COLO668 (cell line): ENCODE measurements around the gene ZYG11A.
A peak's percentile ranks its signal among the peaks of the same experiment; 100 is the strongest.

Experiments used
- DNase-seq: peaks from one replicate; lab custom pipeline; 2025; ENCODE audit not compliant: unreplicated experiment; lab: John Stamatoyannopoulos, UW

Gene ZYG11A

DNA sequence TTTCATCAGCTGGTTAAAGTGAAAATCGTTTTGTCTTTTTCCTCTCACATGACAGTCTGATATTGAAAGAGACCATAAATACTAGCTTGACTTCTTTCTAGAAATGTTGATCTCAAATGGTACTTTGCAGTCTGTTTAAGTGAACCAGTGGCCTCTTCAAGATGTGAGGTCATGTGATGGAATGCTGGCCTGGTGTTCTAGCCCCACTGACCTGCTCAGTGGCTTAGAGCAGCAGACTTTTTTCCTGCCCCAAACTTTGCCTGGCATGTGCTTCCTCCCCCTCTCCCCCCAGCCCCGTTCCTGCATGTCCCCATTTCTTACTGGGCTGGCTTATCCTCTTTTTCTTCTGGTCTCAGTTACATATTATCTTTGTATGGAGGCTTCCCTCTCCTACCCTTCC is 34.3 kb downstream of the ZYG11A start:
- DNase-seq = no peak

DNA sequence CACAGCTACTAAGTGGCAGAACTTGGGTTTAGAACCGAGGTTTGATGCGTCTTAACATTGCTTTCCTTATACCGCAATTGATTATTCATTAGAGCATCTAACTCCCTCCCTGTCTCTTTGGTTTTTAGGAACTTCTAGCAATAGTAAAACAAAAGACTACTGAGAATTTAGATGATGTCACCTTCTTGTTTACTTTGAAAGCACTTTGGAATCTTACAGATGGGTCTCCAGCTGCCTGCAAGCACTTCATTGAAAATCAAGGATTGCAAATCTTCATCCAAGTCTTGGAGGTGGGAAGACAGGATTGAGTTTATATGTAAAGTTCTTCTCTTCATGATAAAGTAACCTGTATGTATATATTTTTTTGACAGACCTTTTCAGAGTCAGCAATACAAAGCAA is 35.0 kb downstream of the ZYG11A start:
- no peak for DNase-seq

DNA sequence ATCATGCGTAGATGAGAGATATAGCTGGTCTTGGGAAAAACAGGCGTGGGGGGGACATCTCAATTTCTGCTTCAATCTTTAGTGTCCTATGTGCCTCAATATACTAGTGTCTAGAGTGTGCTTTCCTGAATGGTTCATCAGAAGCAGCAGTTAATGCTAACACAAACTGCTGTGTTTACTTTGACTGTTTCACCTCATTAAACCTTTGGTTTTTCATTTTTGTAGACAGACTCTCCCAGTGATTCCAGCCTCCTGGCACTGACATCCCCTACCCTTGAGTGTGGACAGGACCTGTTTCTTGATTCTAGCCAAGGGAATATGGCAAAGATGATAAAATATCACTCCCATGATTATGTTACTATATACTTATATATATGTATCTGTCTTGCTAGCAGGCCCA is 37.6 kb downstream of the ZYG11A start:
- DNase-seq = no peak

DNA sequence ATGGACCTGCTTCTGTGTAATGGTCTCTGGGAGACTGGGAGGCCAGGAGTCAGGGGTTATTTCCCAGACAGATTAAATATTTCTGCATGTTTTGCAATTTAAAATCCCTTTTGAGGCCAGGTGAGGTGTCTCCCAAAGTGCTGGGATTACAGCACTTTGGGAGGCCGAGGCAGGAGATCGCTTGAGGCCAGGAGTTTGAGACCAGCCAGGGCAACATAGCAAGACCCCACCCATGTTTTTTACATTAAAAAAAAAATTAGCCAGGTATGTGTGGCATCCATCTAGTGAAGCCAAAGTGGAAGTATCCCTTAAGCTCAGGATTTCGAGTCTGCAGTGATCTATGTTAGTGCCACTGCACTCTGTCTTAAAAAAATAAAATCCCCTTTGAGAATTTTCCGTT is 44.9 kb downstream of the ZYG11A start:
- no peak for DNase-seq

DNA sequence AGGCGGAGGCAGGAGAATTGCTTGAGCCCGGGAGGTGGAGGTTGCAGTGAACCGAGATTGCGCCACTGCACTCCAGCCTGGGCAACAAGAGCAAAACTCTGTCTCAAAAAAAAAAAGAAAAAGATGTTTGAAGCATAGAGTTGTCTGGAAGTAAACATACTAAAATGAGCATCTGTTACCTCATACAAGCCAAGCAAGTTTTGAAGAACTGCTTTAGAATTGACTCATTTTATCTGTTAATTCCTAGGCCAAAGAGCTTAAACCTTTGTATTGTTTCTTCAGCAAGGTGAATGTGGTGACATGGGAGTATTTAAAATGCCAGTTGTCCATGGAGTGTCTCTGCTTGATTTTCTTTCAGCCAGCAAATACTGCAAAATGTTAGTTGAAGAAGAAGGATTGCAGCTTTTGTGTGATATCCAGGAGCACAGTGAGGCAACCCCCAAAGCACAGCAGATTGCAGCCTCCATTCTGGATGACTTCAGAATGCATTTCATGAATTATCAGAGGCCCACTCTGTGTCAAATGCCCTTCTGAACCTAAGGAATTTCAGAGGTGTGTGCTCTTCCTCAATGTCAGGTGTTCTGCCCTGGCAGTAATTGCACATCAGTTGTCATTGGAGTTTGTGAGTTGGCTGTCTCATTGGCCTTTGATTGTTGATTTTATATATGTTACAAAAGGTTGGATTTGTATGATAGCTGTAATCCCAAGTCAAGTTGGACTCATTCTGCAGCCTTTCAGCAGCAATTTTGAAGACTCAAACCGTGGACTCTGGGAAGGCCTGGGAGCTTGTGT is 50.1 kb downstream of the ZYG11A start:
- no peak for DNase-seq

DNA sequence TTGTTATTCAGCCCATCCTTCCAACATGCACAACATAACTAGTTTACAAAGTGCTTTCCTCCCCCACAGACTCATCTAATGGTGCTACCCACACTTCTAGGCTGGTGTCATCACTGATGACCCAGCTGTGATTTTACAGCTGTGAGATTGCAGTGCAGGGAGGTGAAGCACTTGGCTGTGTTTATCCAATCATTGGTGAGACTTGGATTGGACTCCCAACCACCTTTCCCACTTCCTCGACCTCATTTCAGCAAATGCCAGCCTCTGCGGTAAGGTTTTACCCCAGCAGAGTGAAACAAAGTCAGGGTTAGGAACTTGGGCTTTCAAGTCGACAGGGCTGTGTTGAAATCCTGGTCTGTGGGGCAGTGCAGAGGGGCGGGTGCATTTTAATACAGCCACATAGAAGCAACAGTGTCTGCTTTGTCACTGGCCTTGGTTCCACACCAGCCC is 56.9 kb downstream of the ZYG11A start:
- no peak for DNase-seq

DNA sequence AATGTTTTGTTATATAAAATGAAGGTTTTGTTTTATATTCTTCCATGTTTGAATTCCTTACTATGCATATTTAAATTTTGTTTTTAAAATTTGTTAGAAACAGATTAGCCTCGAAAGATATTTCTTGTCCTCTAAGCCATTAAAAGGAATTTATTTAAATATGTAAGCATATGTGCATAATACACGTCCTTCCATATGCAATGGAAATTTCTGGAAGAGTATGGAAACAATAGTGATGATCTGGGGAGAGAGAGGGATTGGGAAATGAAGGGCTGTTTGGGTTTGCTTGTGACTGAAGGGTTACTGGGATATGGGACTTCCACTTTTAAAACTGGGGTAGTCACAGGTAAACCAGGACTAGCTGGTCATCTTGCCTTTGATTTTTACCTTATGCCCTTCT is 57.8 kb downstream of the ZYG11A start:
- no peak for DNase-seq

DNA sequence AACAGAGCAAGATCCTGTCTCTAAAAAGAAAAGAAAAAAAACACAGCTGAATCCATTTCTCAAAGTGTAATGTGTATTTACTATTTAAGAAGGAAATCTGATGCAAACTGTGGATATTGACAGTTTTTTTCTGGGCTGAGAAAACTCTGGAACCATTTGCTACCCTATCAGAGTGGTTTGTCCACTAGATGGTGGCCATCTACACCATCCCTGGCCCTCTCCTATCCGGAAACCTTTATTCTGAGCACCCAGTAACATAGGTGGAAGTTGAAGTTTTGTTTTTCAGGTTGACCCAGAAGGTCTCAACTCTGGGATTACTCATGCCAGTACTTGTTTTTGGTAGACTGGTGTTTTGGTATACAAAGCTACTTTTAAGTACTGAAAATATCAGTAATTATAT is 58.8 kb downstream of the ZYG11A start:
- DNase-seq = no peak

DNA sequence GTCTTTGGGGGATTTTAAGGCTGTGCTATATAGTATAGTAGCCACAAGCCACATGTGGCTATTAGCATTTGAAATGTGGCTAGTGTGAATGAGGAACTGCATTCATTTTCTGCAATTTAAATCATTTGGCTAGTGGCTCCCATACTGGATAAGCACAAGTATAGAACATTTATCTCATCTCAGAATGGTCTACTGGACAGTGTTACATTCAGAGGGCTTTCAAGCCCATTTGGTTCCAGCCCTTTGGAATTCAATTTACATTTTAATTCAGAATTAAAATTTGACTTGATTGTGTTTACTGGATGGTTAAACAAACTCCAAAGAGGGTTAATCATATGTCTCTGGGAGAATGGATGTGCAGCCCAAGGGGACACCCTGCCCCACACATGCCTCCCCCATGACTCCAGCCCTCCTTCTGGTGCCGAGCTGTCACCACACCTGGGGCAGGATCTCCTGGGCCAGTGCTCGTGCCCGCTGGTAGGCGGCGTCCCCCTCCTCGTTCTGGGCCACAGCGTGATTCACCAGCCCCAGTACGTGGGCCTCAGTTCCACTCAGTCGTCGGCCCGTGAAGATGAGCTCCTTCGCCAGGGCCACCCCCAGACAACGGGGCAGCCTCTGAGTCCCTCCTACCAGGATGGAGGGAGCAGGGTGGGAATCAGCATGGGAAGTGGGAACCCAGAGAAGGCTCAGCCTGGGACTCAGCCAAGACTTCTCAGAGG is 61.8 kb downstream of the ZYG11A start:
- DNase-seq = no peak

DNA sequence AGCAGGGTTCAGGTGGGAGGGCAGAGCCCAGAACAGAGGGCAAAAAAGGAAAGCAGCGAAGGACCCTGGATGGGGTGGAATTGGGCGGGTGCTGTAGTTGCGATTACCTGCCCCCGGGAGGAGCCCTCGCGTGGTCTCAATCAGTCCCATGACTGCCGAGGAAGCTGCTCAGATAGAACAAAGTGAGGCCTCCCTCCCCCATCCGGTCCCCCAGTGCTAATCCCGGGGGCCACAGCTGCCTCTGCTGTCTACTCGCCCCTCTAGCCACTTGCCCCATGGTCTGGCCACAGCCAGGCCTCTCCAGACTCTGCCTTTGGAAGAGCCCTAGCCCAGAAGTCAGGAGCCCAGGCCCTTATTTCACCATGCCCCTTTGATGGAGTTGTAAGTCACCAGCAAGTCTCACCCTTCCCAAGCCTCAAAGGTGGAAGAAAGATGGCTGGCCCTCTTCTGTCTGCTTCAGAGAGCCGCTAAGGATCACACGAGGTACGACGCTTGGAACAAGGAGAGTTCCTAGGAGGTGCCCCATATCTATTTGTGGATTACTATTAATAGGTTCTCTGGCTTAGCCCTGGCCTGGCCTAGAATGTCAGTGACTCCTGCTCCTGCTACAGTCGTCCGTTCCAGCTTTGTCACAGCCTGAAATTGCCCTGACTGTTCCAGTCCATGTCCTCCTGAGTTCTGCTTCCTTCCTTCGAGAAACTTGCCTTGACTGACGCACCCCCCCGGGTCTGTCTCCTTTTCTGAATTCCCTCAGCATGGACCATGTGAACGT is 62.6 kb downstream of the ZYG11A start:
- DNase-seq = peak; percentile 62

DNA sequence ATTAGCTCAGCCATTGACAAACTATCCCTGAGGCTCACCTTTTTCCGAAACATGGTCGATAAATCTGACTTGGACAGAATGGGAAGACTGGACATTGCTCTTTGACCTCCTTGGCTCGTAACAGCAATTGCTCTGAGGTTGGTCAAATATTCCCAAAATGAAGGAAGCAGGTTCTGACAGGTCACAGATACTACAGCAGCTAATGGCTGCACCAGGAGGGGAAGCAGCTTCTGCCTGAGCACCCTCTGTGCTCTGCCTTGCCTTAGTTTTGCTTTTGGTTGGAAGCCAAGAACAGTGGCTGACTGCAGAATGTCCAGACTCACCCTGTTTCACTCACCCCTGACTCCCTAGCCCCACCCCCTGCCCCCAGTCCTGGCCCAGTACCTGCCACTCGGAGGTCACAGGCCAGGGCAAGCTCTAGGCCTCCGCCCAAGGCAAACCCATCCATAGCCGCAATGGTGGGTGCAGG is 63.6 kb downstream of the ZYG11A start:
- no peak for DNase-seq

DNA sequence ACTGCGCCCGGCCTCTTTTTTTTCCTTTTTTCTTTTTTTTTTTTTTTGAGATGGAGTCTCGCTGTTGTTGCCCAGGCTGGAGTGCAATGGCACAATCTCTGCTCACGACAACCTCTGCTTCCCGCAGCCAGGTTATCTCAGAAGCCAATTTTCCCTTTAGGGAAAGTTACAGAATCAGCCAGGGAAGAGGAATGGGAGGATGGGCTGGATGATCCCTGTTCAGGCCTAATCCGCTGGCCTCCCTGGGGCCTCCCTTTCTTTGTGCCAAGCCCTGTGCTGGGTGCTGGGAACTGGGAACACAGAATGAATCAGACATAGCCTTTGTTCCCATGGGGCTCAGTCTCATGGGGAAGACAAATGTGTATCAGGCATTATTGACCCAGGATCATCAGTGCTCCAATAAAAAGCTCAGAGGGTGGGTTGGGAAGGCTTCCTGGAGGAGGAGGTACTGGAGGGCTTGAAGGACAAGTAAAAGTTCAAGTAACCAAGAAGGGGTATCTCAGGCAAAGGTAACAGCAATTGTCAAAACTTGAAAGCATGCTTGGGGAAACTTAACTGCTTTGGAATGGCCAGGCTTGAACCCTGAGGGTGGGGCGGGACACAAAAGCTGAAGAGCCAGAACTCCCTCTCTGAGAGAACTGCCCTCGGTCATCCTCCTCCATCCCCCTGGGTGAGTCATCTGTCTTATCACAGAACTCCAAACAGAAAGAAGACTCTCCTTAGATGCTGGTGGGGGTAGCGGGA is 64.7 kb downstream of the ZYG11A start:
- no peak for DNase-seq

DNA sequence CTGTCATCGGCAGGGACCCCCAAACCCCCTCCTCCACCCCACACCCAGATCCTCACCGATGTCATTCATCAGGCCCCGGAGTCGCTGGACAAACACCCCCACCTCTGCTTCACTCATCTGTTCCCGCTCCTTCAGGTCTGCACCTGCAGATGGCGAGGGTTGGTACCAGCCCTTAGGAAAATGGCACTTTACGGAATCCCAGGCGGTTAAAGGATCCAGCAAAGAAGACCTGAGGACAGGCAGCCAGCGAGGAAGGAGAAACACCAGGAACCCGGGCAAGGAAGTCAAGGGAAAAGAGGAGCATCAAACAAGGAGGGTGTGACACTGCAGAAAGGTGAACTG is 65.2 kb downstream of the ZYG11A start:
- no peak for DNase-seq

DNA sequence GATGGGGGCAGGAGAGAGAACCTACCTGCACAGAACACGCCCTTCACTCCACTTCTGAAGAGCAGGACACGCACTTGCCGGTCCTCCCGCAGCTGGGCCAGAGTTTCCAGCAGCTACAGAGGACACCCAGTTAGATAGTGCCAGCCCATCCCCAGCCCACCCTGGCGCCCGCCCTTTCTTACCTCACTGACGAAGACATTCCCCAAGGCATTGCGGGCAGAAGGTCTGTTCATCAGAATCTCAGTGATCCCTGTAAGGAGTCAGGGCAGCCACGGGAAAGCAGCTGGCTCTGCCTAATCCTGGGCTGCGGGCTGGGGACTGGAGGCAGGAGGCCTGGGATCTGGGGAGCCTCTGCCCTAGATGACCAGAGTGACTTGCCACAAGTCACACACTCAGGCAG is 69.0 kb downstream of the ZYG11A start:
- no peak for DNase-seq

DNA sequence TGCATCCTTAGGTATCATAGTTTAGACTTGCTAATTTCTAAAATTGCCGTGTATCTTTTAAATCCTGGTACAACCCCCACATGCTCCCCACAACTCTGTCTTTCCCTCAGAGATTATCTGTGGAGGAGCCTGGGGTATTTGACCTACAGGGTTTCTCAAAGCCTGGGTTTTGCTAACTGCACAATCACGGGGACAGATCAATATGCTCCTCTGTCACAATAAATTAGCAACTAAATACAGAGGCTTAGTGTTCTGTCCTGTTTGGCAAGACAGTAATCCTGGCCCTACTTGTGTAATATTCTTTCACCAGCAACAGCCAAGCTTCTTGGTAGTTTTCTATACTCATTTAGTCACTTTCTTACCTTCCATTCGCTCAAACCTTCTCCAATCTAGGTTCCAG is 70.5 kb downstream of the ZYG11A start:
- no peak for DNase-seq

DNA sequence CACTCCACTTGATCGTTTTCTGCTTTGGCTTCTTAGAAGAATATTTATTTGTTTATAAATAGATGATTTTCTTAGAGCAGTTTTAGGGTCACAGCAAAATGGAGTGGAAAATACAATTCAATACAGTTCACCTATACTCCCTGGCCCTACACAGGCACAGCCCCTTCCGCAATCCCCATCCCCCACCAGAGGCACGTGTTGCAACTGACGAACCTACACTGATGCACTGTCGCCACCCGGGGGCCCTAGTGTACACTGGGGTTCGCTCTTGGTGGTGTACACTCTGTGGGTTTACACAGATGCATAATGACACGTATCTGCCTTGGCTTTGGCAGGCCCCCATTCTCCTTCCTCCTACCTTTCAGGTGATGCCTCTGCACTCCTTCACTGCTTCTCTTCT is 71.0 kb downstream of the ZYG11A start:
- DNase-seq = peak; percentile 26

DNA sequence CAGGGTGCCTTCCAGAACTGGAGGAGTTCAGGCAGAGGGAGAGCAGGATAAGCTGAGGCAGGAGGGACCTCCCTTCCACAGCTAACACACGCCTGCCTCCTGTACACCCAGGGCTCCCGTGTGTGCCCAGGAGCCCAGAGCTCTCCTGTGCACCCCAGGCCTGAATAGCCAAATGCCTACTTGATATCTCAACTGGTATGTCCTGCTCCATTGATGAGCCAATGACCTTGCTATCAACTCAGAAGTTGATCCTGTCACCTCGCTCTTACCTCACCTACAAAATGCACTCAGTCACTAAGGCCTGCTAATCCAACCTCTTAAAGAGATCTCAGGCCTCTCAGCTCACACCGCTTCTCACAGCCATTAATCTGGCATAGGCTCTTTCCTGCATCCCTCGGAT is 71.9 kb downstream of the ZYG11A start:
- DNase-seq = no peak

DNA sequence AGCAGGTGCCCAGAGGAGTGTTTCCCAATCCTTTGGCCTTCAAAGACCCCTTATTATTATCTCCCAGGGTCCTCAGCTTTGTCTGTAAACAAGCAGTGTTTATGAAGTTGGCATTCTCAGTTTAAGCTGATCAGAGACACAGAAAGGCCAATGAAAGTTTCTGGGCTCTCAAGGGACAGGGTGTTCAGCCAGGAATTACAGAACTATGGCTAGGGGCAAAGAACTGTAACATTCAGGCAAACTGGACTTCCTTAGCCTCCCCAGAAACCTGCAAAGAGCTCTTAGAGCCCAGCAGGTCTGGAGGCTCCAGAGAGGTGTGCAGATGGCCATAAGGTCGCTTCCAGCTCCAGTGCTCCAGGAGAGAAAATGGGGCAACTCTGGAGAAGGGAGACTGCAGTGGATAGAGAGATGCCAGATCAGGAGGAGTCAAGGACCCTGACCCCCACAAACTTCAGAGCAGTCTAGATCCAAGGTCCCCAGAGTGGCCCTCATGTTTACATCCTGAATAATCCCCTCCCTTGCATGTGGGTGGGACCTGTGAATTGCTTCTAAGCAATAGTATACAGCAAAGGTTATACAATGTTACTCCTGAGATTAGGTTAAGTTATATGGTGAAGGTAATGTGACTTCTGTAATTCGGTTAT is 72.8 kb downstream of the ZYG11A start:
- no peak for DNase-seq

DNA sequence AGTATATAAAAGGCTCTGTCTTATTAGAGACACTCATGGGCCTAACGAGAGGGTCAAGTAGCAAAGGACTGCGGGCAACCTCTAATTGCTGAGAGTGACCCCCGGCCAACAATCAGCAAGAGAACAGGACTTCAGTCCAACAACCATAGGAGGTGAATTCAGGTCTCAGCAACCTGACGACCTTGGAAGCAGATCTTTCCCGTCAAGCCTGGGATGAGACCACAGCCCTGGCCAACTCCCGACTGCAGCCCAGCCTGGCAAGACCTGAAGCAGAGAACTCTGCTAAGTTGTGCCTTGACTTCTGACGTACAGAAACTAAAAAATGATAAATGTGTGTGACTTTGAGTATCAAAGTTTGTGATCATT is 73.3 kb downstream of the ZYG11A start:
- no peak for DNase-seq

DNA sequence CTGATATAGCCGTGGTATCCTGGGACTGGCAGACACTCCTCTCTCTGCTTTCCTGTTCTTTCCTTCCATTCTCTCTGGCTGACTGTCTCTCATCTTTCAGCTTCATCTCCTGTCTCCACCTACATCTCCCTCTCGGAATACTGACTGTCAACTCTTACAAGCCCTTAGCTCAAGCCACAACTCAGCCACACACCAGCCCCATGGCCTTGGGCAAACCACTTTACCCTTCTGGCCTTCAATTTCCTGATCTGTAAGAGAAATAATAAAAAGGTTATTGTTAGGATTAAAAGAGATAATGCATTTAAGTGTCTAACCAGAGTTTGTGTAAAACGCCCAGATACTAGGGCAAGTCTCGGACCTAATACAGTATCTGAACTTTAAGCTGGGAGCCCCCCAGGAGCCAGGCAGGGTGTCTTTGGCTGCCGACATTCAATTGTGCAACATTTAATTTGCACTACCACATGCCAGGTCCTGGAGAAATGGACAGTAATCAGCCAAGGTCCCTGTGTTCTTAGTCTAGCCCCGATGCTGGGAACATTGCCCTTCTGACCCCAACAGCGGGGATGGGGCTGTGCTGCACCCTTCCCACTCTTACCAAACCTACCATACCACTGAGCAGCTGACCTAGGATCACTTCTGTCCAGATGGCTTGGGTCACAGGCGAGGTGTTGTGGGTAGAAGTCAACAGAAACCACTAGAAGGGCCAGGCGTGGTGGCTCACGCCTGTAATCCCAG is 73.8 kb downstream of the ZYG11A start:
- no peak for DNase-seq
